K562 (cell line): Measurements from ENCODE around the gene DPCD. TPM values are rescaled to one million over a fixed set of nuclear protein-coding genes. Genes with fewer than 3 reads are reported as not detected.

Experiments
- ATAC-seq: fragments of 200-7000 bp; cut with Tn5 transposase; 3 replicates; pipeline ENCODE4 v1.9.1; 2020; ENCODE audit warnings: moderate library complexity
- BruUV-seq: library from RNA; stranded (reverse); fragments of 400-500 nt; replicated peaks from 2 replicates; lab custom pipeline; 2021; lab: Mats Ljungman, UMichigan
- CTCF ChIA-PET: fragments of 300-600 bp; formaldehyde crosslinking; extraction: SDS; loops from one replicate; lab custom pipeline; 2021; ENCODE audit warnings: low intra/inter-chr PET ratio; lab: Yijun Ruan, JAX
- POLR2A ChIA-PET: fragments of 300-600, 350-650 bp; sonication (Branson Sonifier 250); formaldehyde crosslinking; extraction: SDS; loops from one replicate; lab custom pipeline; 2021; ENCODE audit warnings: antibody characterized with exemption, inconsistent platforms; lab: Yijun Ruan, JAX
- DNase-seq, 4 experiments: peaks; one replicate each; pipeline versions ENCODE4 v3.0.0 to v3.0.0-alpha.2; 2011 to 2018; ENCODE audit warnings: low spot score in 3 of 4, mixed read lengths in 3 of 4; ENCODE audit errors: extremely low read depth in 1 of 4
- FAIRE-seq: peaks from 2 replicates; lab custom pipeline; 2011; peaks lifted over from hg19 to GRCh38; lab: Jason Lieb, UNC
- H2AFZ ChIP-seq: 2 replicates; pipeline ENCODE4 v1.6.0; 2011; ENCODE audit warnings: low read depth, low read length, control low read depth, inconsistent platforms
- H3K27ac ChIP-seq: fragments of 200-600 bp; 3 replicates; pipeline ENCODE4 v1.8.0; 2011; ENCODE audit warnings: low read depth, mild to moderate bottlenecking, control low read depth, inconsistent platforms, low read length, moderate library complexity, mixed read lengths; ENCODE audit errors: extremely low read depth
- H3K27me3 ChIP-seq, 2 experiments: fragments of 300-600 bp in 1 of 2; 2 replicates in 1 of 2; 3 replicates in 1 of 2; pipeline versions ENCODE4 v1.6.0 to v1.8.0; 2011; ENCODE audit warnings: inconsistent platforms in 2 of 2, low read length in 2 of 2, mild to moderate bottlenecking in 1 of 2, mixed read lengths in 1 of 2, moderate library complexity in 1 of 2; ENCODE audit not compliant: control insufficient read depth in 2 of 2, insufficient read depth in 2 of 2
- H3K36me3 ChIP-seq: fragments of 300-600 bp; 3 replicates; pipeline ENCODE4 v1.8.0; 2011; ENCODE audit warnings: mild to moderate bottlenecking, low read length, inconsistent platforms; ENCODE audit not compliant: control insufficient read depth, insufficient read depth
- H3K4me1 ChIP-seq, 2 experiments: fragments of 200-600 bp in 1 of 2; replicated peaks in 1 of 2; 2 replicates in 1 of 2; 3 replicates in 1 of 2; pipeline versions ENCODE4 v1.5.1 to v1.8.0; 2011; ENCODE audit warnings: inconsistent platforms in 2 of 2, low read length in 2 of 2, mild to moderate bottlenecking in 1 of 2, mixed read lengths in 1 of 2, moderate library complexity in 1 of 2; ENCODE audit not compliant: control insufficient read depth in 2 of 2, insufficient read depth in 2 of 2
- H3K4me2 ChIP-seq: 2 replicates; pipeline ENCODE4 v1.6.1; 2011; ENCODE audit warnings: low read length, control low read depth, inconsistent platforms, mixed read lengths; ENCODE audit not compliant: insufficient read depth
- H3K4me3 ChIP-seq: fragments of 200-600 bp; sonication (generic), shearing (Covaris generic); 2 replicates; pipeline ENCODE4 v1.5.1; 2016; ENCODE audit warnings: control low read depth, inconsistent platforms
- H3K79me2 ChIP-seq: fragments of 200-600 bp; 3 replicates; pipeline ENCODE4 v1.8.0; 2011; ENCODE audit warnings: low read length, inconsistent platforms; ENCODE audit not compliant: control insufficient read depth, insufficient read depth
- H3K9ac ChIP-seq, 2 experiments: 2 replicates each; pipeline versions ENCODE4 v1.6.0 to v1.6.1; 2011; ENCODE audit warnings: low read depth in 2 of 2, low read length in 2 of 2, control low read depth in 1 of 2, inconsistent platforms in 1 of 2, mild to moderate bottlenecking in 1 of 2, mixed read lengths in 1 of 2; ENCODE audit not compliant: insufficient read depth in 1 of 2
- H3K9me1 ChIP-seq: one replicate; pipeline ENCODE4 v1.6.0; 2011; ENCODE audit warnings: inconsistent platforms, mild to moderate bottlenecking, low read length, moderate library complexity; ENCODE audit not compliant: control insufficient read depth, insufficient read depth
- H3K9me3 ChIP-seq: replicated peaks from 2 replicates; pipeline ENCODE4 v1.5.1; 2011; ENCODE audit warnings: low read depth, low read length, inconsistent platforms; ENCODE audit not compliant: control insufficient read depth, insufficient read depth
- H4K20me1 ChIP-seq: replicated peaks from 2 replicates; pipeline ENCODE4 v1.6.1; 2011; ENCODE audit warnings: low read length, inconsistent platforms, mixed read lengths; ENCODE audit not compliant: control insufficient read depth, insufficient read depth
- AFF4 ChIP-seq: sonication (generic); formaldehyde crosslinking; IDR thresholded peaks from 2 replicates; pipeline ENCODE4 v1.8.0; 2023; ENCODE audit warnings: mild to moderate bottlenecking, missing genetic modification reagents
- CEBPZ ChIP-seq: fragments of 150-350 bp; IDR thresholded peaks from 2 replicates; pipeline ENCODE4 v1.6.1; 2014; ENCODE audit warnings: low read depth, mild to moderate bottlenecking, low read length, borderline replicate concordance
- E2F4 ChIP-seq: sonication (generic); formaldehyde crosslinking; IDR thresholded peaks from 2 replicates; pipeline ENCODE4 v1.8.0; 2022; ENCODE audit warnings: mild to moderate bottlenecking, low read depth, missing genetic modification reagents
- HDAC3 ChIP-seq: fragments of 450-650 bp; IDR thresholded peaks from 2 replicates; pipeline ENCODE4 v1.6.1; 2018; ENCODE audit warnings: borderline replicate concordance, mild to moderate bottlenecking, moderate library complexity; ENCODE audit not compliant: partially characterized antibody
- HNRNPL ChIP-seq: fragments of 200-400 bp; formaldehyde crosslinking; IDR thresholded peaks from 2 replicates; pipeline ENCODE4 v1.6.1; 2017; ENCODE audit warnings: low read depth, mild to moderate bottlenecking, low read length
- MTA2 ChIP-seq: fragments of 450-650 bp; IDR thresholded peaks from 2 replicates; pipeline ENCODE4 v1.6.1; 2016; ENCODE audit warnings: low read depth
- ZNF197 ChIP-seq: fragments of 200-800 bp; sonication (Bioruptor generic); IDR thresholded peaks from 2 replicates; pipeline ENCODE4 v1.6.1; 2016; ENCODE audit warnings: low read depth, missing genetic modification characterization, missing compliant biosample characterization
- ZNF253 ChIP-seq: fragments of 250-450 bp; sonication (Bioruptor Pico); conservative IDR thresholded peaks from 2 replicates; pipeline ENCODE4 v1.6.1; 2021; ENCODE audit warnings: mild to moderate bottlenecking
- ZNF668 ChIP-seq: fragments of 250-450 bp; sonication (Bioruptor Pico); IDR thresholded peaks from 2 replicates; pipeline ENCODE4 v1.8.0; 2022; ENCODE audit warnings: mild to moderate bottlenecking, inconsistent platforms
- ZNF717 ChIP-seq: fragments of 250-450 bp; sonication (Bioruptor Pico); IDR thresholded peaks from 2 replicates; pipeline ENCODE4 v1.5.0; 2021
- WGBS: fragments of 100-300 bp; shearing (Covaris generic); methylation state at CpG from one replicate; pipeline ENCODE4 v1.1.6; 2016; ENCODE audit warnings: low coverage, mixed read lengths; ENCODE audit not compliant: insufficient coverage; ENCODE audit errors: missing lambda C conversion rate; 5-methylcytosine and 5-hydroxymethylcytosine counted together
- in situ Hi-C: fragments of 300-500 bp; cut with MboI; formaldehyde crosslinking; loops from 4 replicates; pipeline ENCODE4 v1.15.0; 2018; ENCODE audit warnings: inconsistent platforms, mixed read lengths
- intact Hi-C: fragments of 100-400 bp; cut with micrococcal nuclease; formaldehyde crosslinking; loops from 2 replicates; pipeline ENCODE4 v1.14.2; 2022
- polyA plus RNA-seq, 8 experiments: library from polyadenylated mRNA; depleted of rRNA in 4 of 8; stranded (reverse) in 5 of 8; unstranded in 3 of 8; fragments of >200 nt; fragmentation: Nextera tagmentation in 2 of 8; fragmentation: Illumina TruSeq in 1 of 8; extraction: Ambion mirVana in 2 of 8; extraction: Trizol in 1 of 8; gene quantifications; 2 replicates each; pipeline versions ENCODE4 v1.2.1 to v1.2.3, GENCODE V29; 2011 to 2014; ENCODE audit warnings: inconsistent platforms in 1 of 8, missing spikeins in 1 of 8
- total RNA-seq, 7 experiments: library from RNA; depleted of rRNA in 6 of 7; stranded (reverse); fragments of >200 nt in 6 of 7; fragmentation: Illumina TruSeq in 2 of 7; extraction: Trizol in 2 of 7; gene quantifications; 2 replicates each; pipeline versions ENCODE4 v1.2.1 to v1.2.3, GENCODE V29; 2011 to 2021; ENCODE audit warnings: low replicate concordance in 1 of 7

DPCD gene
- total and polyA plus RNA-seq, 9 of the 15 experiments (the other 6 are each of a cell fraction or from before 2014, with no cell fraction given) = 12.1 to 45.2 (median 20.0) TPM

- no peak for TF ChIP-seq AFF4
- TF ChIP-seq HNRNPL = no peak
- TF ChIP-seq ZNF717 (CRISPR knock-in tag) = no peak
- TF ChIP-seq ZNF668 (CRISPR knock-in tag) = no peak
Observed at GRCh38 chr10:101615525-101616116, 27.5 kb downstream of the DPCD start (continued).

GRCh38 chr10:101616415-101617101 is 28.4 kb downstream of the DPCD start:
- no peak overlapping the region for H3K9ac ChIP-seq
- H3K36me3 ChIP-seq = no peaks in the 10 kb centered on the region
- POLR2A ChIA-PET = interaction anchor here (0.6 kb wide), 1 partner anchor 777 kb away, joined by 3 read pairs; no protein-coding TSS in a partner anchor
- no peak overlapping the region for H3K4me2 ChIP-seq
- DNase-seq (no peak), ATAC-seq (no peak), FAIRE-seq (no peak)
- H3K27ac ChIP-seq = no peak overlapping the region
- no peak overlapping the region for H3K4me3 ChIP-seq
- H3K9me1 ChIP-seq = no peaks in the 10 kb centered on the region
- no peak for TF ChIP-seq ZNF253 (CRISPR knock-in tag)
- TF ChIP-seq E2F4 (CRISPR knock-in tag) = no peak
- TF ChIP-seq CEBPZ = no peak
- TF ChIP-seq HDAC3 = no peak
- TF ChIP-seq ZNF197 (CRISPR knock-in tag) = no peak
- no peak for TF ChIP-seq MTA2
- no peaks in the 10 kb centered on the region for H3K79me2 ChIP-seq
- H3K4me1 ChIP-seq = no peaks in the 10 kb centered on the region; a peak in 2 of 5 replicates
- no peak overlapping the region for H2AFZ ChIP-seq
- H3K9me3 ChIP-seq = no peaks in the 10 kb centered on the region
- CTCF ChIA-PET = interaction anchor here (1.1 kb wide), 1 partner anchor 14 kb away, joined by 4 read pairs; no protein-coding TSS in a partner anchor
- H4K20me1 ChIP-seq = no peaks in the 10 kb centered on the region
- intact Hi-C loops (no loop called here), in situ Hi-C loops (no loop called here)
- WGBS = 45% methylated on average over 8 of the region's 9 CpGs
- H3K27me3 ChIP-seq = no peaks in the 10 kb centered on the region
- no TSS peak for BruUV-seq
